Thymus (tissue), 11 donors: ENCODE data around the gene OXCT1. TPM values are rescaled to one million over a fixed set of nuclear protein-coding genes. Genes with fewer than 3 reads are reported as not detected.

Experiments used
- DNase-seq, 9 donors: peaks; one replicate each; pipeline ENCODE4 v3.0.0-alpha.2; 2013; ENCODE audit warnings: low spot score in 9 of 9, low read depth in 6 of 9, missing footprints in 1 of 9
- H3K27ac ChIP-seq, 2 donors: one replicate each; pipeline ENCODE4 v1.5.1; 2013; ENCODE audit warnings: control low read depth in 1 of 2, low read depth in 1 of 2, low read length in 1 of 2, mild to moderate bottlenecking in 1 of 2, moderate library complexity in 1 of 2
- H3K27me3 ChIP-seq, 2 donors: one replicate each; pipeline ENCODE4 v1.5.1; 2013; ENCODE audit warnings: low read length in 1 of 2; ENCODE audit not compliant: control insufficient read depth in 2 of 2, insufficient read depth in 1 of 2
- H3K36me3 ChIP-seq, 2 donors: one replicate each; pipeline ENCODE4 v1.5.1; 2013; ENCODE audit warnings: low read length in 1 of 2, mild to moderate bottlenecking in 1 of 2, moderate library complexity in 1 of 2; ENCODE audit not compliant: control insufficient read depth in 2 of 2, insufficient read depth in 2 of 2
- H3K4me1 ChIP-seq, 2 donors: one replicate each; pipeline ENCODE4 v1.5.1; 2013; ENCODE audit warnings: low read length in 2 of 2; ENCODE audit not compliant: control insufficient read depth in 2 of 2, insufficient read depth in 2 of 2
- H3K4me3 ChIP-seq, 2 donors: one replicate each; pipeline ENCODE4 v1.5.1; 2013; ENCODE audit warnings: low read length in 2 of 2, control low read depth in 1 of 2, mild to moderate bottlenecking in 1 of 2
- H3K9me3 ChIP-seq, 2 donors: one replicate each; pipeline ENCODE4 v1.5.1; 2013; ENCODE audit warnings: low read length in 1 of 2, mild to moderate bottlenecking in 1 of 2; ENCODE audit not compliant: control insufficient read depth in 2 of 2, insufficient read depth in 1 of 2
- WGBS: extraction: QIAGEN DNeasy Blood & Tissue Kit; methylation state at CpG from one replicate; pipeline ENCODE4 v1.1.7; 2013; 5-methylcytosine and 5-hydroxymethylcytosine counted together
- polyA plus RNA-seq: library from polyadenylated mRNA; stranded (reverse); fragments of 200-250 nt; gene quantifications from one replicate; pipeline ENCODE4 v1.2.3, GENCODE V29; 2013
- total RNA-seq: library from RNA; stranded (reverse); fragments of 120-200 nt; gene quantifications from one replicate; pipeline ENCODE4 v1.2.4, GENCODE V29; 2013
- donor health status: healthy.

The OXCT1 gene
- total and polyA plus RNA-seq, 2 donors: 44.1 to 56.0 TPM

DNA sequence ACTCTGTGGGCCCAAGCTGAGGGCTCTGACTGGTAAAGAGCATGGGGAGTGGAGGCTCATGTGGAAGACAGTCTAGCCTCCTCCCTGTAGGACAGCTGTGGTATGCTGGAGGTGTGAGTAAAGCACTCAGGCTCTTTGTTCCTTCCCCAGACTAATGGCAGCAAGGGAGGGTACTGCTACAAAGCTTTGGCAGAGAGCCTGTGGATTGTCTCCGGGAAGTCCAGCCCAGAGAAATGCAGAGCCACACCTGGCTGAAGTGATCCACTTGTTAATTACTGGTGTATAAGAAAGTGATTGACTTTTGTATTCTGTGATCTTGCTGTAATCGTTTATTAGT lies 161.7 kb downstream of the OXCT1 start:
- Histone ChIP-seq H3K9me3 (no peaks in the 10 kb centered on the region), H3K36me3 (no peaks in the 10 kb centered on the region), H3K27me3 (no peaks in the 10 kb centered on the region), H3K4me1 (no peaks in the 10 kb centered on the region), H3K27ac (no peak overlapping the region), H3K4me3 (no peak overlapping the region)
- no peak for DNase-seq
- WGBS: 91% methylated on average over 2 of the region's 2 CpGs

DNA sequence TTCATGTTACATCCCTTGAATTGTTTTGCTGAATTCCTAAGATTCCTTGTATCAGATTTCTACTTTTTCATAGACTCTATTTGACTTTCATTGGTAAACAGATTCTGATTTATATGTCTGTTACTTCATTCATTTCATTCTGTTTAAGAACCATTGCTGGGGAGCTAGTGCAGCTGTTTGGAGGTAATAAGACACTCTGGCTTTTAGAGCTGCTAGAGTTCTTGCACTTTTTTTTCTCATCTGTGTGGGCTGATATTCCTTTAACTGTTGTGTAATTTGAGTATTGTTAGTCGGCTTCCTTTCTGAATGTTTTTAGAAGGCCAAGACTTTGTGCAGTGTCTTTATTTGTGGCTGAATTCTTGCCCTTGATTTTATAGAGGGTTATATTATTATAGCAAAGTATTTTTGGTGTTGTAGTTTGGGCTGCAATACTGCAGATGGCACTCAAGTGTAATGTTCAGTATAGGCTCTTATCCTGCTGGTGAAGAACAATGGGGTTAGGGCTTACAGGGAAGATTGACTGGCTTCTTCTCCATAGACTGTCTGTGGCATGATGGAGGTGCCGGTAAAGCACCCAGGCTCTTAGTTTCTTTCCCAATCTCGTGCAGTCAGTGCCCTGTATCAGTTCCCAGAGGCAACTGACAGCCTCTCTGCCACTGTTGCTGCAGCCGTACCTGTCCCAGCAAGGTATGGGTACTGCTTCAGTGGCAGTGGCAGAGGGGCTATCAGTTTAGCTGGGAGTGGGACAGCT lies 162.2 kb downstream of the OXCT1 start:
- Histone ChIP-seq H3K27ac (no peak overlapping the region), H3K4me3 (no peak overlapping the region), H3K36me3 (no peaks in the 10 kb centered on the region), H3K9me3 (no peaks in the 10 kb centered on the region), H3K4me1 (no peaks in the 10 kb centered on the region), H3K27me3 (no peaks in the 10 kb centered on the region)
- 71% methylated on average over 4 of the region's 4 CpGs for WGBS
- no peak for DNase-seq

- DNase-seq: no peak
- H3K4me1 ChIP-seq: no peaks in the 10 kb centered on the region
- no peaks in the 10 kb centered on the region for H3K36me3 ChIP-seq
- WGBS: 90% methylated on average over 3 of the region's 3 CpGs
- H3K9me3 ChIP-seq: no peaks in the 10 kb centered on the region
- H3K27me3 ChIP-seq: no peaks in the 10 kb centered on the region
- no peak overlapping the region for H3K27ac ChIP-seq
- H3K4me3 ChIP-seq: no peak overlapping the region
These were observed 174.2 kb downstream of the OXCT1 start for GRCh38 chr5:41695920-41696582.

GRCh38 chr5:41686767-41687166 lies 183.5 kb downstream of the OXCT1 start:
- no peak overlapping the region for H3K27ac ChIP-seq
- no peaks in the 10 kb centered on the region for H3K27me3 ChIP-seq
- no peaks in the 10 kb centered on the region for H3K4me1 ChIP-seq
- 97% methylated on average over 2 of the region's 2 CpGs for WGBS
- no peak overlapping the region for H3K4me3 ChIP-seq
- no peak for DNase-seq
- no peaks in the 10 kb centered on the region for H3K9me3 ChIP-seq
- H3K36me3 ChIP-seq: no peaks in the 10 kb centered on the region

- no peak overlapping the region for H3K27ac ChIP-seq
- no peaks in the 10 kb centered on the region for H3K36me3 ChIP-seq
- no peak overlapping the region for H3K4me3 ChIP-seq
- DNase-seq: no peak
- no peaks in the 10 kb centered on the region for H3K9me3 ChIP-seq
- H3K27me3 ChIP-seq: no peaks in the 10 kb centered on the region
- H3K4me1 ChIP-seq: no peaks in the 10 kb centered on the region
These were observed 184.0 kb downstream of the OXCT1 start for GRCh38 chr5:41686191-41686590.

DNA sequence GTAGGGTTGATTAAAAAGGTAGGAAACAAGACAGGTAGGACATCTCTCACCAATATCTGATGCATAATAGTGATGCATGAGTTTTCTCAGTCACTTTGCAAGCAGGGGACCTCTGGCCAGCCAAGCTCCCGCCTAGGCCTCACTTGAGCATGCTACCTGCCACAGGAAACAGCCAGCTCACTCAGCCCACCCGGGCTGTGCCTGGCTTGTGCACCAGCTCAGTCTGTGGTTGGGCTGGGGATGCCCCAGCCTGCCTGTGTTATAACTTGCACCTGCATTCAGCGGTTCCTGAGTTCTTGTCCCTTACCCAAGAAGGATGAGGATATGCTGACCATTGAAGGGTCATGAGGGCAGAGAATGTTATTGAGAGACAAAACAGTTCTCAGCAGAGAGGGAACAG lies 187.0 kb downstream of the OXCT1 start:
- Histone ChIP-seq H3K4me1 (no peaks in the 10 kb centered on the region), H3K36me3 (no peaks in the 10 kb centered on the region), H3K27me3 (no peaks in the 10 kb centered on the region), H3K27ac (no peak overlapping the region), H3K9me3 (no peaks in the 10 kb centered on the region), H3K4me3 (no peak overlapping the region)
- DNase-seq: no peak
- 73% methylated on average over 3 of the region's 3 CpGs for WGBS

- 63% methylated on average over 1 of the region's 1 CpG for WGBS
- no peaks in the 10 kb centered on the region for H3K27me3 ChIP-seq
- no peak for DNase-seq
These were observed 187.6 kb downstream of the OXCT1 start for GRCh38 chr5:41682641-41683040.

GRCh38 chr5:41681840-41682239 lies 188.4 kb downstream of the OXCT1 start:
- Histone ChIP-seq H3K9me3 (no peaks in the 10 kb centered on the region), H3K36me3 (no peaks in the 10 kb centered on the region), H3K4me3 (no peak overlapping the region), H3K27ac (no peak overlapping the region), H3K4me1 (no peaks in the 10 kb centered on the region), H3K27me3 (no peaks in the 10 kb centered on the region)
- WGBS: 84% methylated on average over 1 of the region's 1 CpG
- DNase-seq: no peak

More at GRCh38 chr5:41682641-41683040, 187.6 kb downstream of the OXCT1 start:
- Histone ChIP-seq H3K9me3 (no peaks in the 10 kb centered on the region), H3K4me1 (no peaks in the 10 kb centered on the region), H3K36me3 (no peaks in the 10 kb centered on the region), H3K4me3 (no peak overlapping the region), H3K27ac (no peak overlapping the region)
